Measurements from ENCODE around the gene MPL. TPM values are rescaled to one million over a fixed set of nuclear protein-coding genes. Genes with fewer than 3 reads are reported as not detected.

Gene MPL
- total RNA-seq, 1 experiment from 2014 or later: not detected

GRCh38 chr1:43386676-43387075, 49.1 kb downstream of the MPL start:
- intact Hi-C loops (cut with micrococcal nuclease): no loop called here
- DNase-seq (ENCODE audit: low read depth, low spot score): no peak
- TF ChIP-seq REST (IDR thresholded peaks at IDR 0.05; ENCODE audit: low read depth) (no peak), CTCF (IDR thresholded peaks at IDR 0.05 in 2 of 3, conservative IDR thresholded peaks at IDR 0.05 in 1 of 3; ENCODE audit: borderline replicate concordance in 1 of 3, insufficient read depth in 1 of 3, low read depth in 2 of 3, low read length in 2 of 3) (no peak)
- Histone ChIP-seq H3K4me3 (replicated peaks in 1 of 2; ENCODE audit: low read depth in 1 of 2, low read length in 2 of 2) (no peak overlapping the region), H3K9ac (ENCODE audit: low read length) (no peak overlapping the region), H3K9me2 (ENCODE audit: insufficient read depth) (no peaks in the 10 kb centered on the region), H3K9me3 (ENCODE audit: control insufficient read depth in 1 of 2, insufficient read depth in 1 of 2, low read depth in 1 of 2, low read length in 2 of 2) (no peaks in the 10 kb centered on the region), H3K36me3 (ENCODE audit: control insufficient read depth in 1 of 2, insufficient read depth in 2 of 2, low read length in 2 of 2) (peaks cover 22 to 40% of the 10 kb centered on the region in 2 experiments), H3K4me2 (ENCODE audit: low read length) (no peak overlapping the region), H2AFZ (ENCODE audit: low read depth, low read length, poor library complexity, severe bottlenecking) (no peak overlapping the region), H3K4me1 (ENCODE audit: control insufficient read depth in 1 of 2, insufficient read depth in 2 of 2, low read length in 2 of 2) (peaks cover 3 to 16% of the 10 kb centered on the region in 2 experiments; a peak in 3 of 4 replicates), H3K27ac (ENCODE audit: low read depth, low read length) (no peak overlapping the region), H3K79me2 (ENCODE audit: insufficient read depth, low read length) (peaks cover 36% of the 10 kb centered on the region), H4K20me1 (ENCODE audit: insufficient read depth) (no peaks in the 10 kb centered on the region), H3K27me3 (ENCODE audit: insufficient read depth, low read length) (no peaks in the 10 kb centered on the region)
- BruUV-seq (replicated peaks): no TSS peak
- ChIA-PET CTCF (no interaction called here), RAD21 (ENCODE audit: low non-redundant PET in 1 of 2, low total read pairs in 2 of 2, uncharacterized antibody in 2 of 2, unreplicated experiment in 2 of 2) (no interaction called here), POLR2A (no interaction called here)
- ATAC-seq: no peak
